ENCODE measurements around the gene RP9.
A peak's percentile ranks its signal among the peaks of the same experiment; 100 is the strongest.
"Not testable (repeated sequence)": the region's sequence is repeated elsewhere in the genome, so short reads cannot be mapped to it uniquely, and the experiment has no call there.

RP9 gene

DNA sequence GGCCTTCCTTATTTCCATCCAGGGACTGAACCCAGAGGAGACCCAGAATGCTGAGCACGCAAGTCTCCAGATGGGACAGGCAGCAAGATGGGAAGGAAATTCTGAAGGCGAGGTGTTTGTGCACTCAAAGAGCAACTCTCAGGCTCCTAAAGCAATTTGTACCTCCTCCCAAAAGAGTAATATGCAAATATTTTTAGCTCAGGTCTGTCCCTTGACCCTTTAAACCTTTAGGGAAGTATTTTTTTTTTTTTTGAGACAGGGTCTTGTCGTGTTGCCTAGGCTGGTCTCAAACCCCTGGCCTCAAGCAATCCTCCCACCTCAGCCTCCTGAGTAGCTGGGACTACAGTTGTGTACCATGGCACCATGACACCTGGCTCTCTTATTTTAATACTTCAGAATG, 8.4 kb downstream of the RP9 start:
- DNase-seq, result no peak

DNA sequence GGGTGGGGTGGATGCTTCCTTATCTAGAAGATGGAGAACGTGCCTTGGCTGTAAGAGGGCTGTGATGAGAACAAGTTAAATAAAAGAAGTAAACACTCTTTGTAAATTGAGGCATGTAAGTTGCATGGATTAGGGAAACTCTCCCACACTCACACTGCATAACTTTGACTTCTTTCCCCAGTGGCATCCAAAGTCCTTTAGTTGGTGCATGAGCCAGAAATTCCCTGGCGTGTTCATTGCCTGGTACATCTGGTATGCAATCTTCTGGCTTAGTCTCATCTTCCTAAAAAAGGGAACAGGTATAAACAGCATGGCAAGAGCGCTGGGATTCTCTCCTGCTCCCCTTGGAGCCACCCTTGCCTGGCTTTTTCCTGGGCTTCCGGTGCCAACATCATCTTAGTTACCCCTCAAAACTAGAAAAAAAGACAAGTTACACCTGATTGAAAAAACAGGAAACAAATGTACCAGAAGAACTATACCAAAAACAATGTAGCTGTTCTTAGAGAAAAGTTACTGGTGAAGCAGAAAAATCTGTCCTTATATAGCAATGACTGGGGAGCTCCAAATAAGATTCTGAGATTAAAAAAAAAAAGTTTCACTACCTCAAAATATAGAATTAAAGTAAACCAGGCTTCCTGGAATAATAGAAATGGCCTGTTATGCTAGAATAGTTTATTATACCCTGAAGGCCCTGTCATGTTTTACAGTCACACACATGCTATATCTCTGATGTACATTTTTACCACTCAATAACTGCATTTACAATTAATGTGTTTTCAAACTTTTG, 9.9 kb downstream of the RP9 start:
- no peak for DNase-seq

DNA sequence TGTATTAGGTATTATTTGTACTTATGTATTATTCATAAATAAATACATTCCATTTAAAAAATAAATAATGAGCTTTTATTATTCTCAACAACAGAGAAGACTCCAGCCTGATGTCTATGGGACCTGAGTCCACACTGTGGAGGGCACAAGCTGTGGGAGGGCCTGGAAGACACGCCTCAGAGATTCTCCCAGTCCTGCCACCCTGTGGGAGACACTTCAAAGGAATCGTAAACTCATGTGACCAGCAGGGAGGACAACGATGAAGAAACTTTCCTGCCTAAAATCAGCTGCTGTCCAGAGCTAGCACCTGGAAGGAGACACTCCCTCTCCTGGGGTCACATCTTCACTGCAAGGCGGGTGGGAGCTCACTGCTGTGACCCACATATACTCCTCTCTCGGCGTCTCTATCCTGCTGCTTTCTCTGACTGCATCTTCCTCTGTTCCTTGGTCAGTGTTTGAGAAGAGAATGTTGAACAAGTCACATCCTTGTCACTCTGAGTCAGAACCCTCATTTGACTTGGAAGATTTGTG, 14.4 kb downstream of the RP9 start:
- not testable (repeated sequence) for DNase-seq

DNA sequence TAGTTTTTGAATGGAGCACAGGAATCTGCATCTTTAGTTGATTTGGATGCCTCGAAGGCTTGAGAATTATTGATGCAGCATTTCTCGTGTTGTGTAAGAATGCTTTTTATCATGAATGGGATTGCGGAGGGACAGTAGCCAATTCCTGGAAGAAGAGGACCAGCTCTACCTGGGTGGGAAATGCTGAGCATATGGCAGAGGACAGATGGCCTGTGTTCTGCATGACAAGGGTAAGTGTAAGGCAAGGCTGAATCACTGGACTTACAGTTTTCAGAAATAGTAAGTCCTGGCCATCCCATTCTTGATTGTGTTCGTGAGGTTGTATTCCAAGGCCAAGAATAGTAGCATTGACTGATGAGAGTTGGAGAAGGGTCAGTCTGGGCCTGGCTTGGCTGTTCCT, 15.9 kb downstream of the RP9 start:
- DNase-seq, result no peak

DNA sequence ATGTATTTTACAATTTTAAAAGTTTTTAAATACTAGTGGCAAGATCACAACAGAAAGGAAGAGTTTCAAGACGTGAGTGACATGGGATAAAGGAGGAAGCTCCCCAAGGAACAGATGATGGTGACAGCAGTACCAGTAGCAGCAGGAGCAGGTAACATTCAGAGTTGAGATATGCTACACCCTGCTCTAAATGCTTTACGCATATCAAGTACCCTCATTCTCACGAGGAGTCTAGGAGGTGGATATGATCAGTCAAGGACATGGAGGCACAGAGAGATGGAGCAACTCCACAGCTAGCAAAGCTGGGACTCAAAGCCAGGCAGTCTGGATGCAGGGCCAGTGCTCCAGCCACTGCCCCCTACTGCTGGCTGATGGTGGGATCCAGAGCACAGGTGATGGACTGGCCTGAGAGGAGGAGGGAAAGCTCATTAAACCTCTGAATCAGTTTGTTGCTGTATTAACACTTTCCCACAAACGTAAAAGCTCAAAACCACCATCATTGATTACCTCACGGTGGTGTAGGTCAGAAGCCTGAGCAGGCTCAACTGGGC, 17.5 kb downstream of the RP9 start:
- DNase-seq, result no peak

DNA sequence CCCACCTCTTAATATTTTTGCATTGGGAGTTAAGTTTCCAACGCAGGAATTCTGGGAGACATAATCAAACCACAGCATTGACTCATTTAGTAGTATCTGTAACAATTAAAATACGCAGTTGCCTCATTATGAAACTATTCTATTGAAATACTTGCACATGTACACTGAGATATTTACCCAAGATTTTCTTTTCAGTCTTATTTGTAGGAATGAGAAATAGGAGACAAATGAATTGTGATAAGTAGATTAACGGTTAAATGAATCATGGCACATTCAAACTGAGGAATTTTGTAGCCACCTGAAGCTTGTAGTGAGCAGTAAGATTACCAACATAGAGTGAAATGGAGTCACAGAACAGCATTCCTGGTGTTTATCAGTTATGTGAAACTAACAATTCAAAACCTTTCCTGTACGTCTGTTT, 18.1 kb downstream of the RP9 start:
- no peak for DNase-seq

DNA sequence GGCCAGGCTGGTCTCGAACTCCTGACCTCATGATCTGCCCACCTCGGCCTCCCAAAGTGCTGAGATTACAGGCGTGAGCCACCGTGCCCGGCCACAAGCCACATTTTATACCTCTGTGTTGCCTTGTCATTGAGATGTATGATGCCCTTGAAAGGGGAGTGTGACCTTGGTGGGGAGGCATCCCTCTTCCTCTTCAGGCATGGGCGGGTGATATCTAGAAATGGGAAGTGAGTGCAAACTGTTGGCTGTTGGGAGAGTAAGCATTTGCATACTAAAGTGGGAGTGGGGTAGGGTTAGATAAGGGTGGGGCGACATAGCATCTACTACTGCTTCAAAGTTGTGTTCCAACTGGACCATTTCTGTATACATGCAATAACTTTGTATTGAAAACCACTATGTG, 20.1 kb downstream of the RP9 start:
- no peak for DNase-seq

DNA sequence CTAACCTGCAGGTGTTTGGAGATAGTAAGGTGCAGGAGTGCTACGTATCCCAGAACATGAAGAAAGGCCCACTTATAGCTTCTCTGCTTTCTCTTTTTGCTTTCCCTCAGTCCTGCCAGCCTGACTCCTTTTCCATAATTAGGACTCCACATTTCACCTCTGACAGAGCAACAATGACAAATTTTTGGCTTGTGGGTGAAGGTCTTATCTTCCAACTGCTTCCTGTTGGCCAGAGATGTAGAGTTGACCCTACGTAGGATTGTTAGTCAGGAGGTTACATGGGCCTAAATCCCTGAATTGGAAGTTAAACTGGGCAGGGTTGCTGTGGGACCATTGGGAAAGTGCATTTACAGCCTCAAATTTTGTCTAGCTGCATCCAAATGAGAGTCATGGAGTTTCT, 21.3 kb downstream of the RP9 start:
- DNase-seq, result no peak

DNA sequence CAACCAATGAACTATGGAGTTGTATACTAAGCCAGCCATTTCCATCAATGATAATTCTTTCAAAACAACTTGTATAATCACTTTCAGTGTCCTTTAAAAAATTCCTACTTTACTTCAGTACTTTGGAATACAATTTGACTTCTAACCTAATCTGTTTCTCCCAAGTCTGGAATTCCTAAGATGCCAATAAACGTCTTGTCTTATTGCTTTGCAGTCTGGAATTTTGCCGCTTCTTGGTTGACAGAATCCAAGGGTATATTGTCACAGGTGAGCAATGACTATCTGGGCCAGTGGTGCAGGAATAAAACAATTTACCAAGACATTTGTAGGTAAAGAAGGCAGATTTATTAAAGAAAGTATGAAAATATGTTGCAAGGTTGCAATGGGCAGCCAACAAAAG, 21.8 kb downstream of the RP9 start:
- DNase-seq, result no peak

DNA sequence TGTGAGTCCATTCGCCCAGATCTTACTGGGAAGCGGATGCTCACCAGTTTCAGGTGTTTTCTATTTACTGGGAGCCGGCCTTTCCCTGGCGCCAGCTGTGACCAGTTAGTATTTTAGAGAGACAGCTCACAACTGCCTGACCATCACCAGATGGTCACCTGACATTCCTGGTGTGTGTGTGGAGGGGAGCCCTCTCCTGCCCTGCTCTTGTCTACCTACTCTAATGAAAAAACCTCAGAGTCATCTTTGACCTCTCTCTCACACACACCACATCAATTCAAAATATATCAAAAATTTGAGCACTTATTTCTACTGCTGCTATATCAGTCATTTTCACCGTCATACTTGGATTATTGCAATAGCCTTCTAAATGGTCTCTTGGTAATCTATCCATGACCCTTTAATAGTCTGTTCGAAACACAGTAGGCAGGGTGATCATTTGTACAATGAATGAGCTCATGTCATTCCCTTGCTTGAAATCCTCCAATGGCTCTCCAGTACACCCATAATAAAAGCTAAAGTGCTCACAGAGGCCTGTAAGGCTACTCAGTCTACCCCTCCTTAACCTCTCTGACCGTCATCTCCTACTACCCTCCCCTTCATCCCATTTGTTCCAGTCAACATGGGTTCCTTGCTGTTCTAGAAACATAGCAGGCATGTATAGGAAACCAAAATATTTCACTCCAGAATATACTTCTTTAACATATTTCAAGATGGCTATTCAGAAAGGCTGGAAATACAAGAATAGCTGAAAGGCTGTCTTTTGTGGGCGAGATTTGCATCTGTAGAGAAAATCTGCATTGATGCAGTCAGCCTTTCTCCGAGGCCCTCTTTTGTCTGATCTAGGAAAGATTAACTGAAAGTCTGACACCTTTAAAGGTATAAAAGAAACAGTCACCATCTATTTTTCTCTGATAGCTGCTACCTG, 29.2 kb downstream of the RP9 start:
- DNase-seq, result no peak

DNA sequence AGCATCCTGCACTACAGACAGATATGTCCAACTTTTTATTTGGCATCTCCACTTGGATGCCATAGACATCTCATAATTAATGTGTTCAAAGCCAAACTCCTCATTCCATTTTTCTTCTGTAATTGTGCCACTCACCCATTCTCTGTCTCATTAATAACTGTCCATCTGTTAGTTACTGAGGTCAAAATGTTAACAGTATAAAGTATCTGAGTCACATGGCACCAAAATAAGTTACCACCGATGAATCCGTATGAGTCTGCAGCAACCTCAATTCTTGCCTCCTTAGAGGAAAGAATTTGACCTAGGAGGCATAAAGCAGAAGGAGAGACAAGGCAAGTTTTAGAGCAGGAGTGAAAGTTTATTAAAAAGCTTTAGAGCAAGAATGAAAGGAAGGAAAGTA, 30.1 kb downstream of the RP9 start:
- no peak for DNase-seq

DNA sequence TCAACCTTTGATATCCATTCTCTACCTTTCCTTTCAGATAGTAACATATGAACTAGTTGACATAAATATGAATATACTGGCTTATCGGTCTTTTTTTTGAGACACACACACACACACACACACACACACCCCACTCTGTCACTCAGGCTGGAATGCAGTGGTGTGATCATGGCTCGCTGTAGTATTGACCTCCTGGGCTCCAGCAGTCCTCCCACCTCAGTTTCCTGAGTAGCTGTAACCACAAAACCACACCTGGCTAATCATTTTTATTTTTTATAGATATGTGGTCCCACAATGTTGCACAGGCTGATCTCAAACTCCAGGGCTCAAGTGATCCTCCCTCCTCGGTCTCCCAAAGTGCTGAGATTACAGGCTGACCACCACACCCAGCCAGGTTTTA, 32.5 kb downstream of the RP9 start:
- peak; percentile 46 for DNase-seq

DNA sequence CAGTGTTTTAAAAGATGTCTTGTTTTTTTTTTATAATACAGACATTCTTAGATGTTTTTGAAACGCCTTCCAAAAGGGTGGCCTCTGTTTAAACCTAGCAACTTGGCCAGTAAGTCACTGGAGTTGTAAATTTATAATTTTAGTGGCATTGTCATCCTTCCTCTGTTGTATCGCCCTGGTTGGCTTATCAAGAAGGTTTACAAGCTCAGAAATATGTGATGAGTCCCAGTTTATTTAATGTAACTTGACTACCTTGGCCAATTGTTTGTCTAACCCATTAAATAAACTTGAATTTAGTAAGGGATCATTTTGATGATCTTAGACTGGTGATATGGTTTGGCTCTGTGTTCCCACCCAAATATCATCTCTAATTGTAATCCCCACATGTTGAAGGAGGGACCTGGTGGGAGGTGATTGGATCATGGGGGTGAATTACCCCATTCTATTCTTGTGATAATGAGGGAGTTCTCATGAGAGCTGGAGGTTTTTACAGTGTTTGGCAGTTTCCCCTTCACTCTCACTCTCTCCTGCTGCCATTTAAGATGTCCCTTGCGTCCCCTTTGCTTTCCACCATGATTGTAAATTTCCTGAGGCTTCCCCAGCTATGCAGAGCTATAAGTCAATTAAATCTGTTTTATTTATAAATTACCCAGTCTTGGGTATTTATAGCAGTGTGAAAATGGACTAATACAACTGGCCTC, 33.2 kb downstream of the RP9 start:
- no peak for DNase-seq

DNA sequence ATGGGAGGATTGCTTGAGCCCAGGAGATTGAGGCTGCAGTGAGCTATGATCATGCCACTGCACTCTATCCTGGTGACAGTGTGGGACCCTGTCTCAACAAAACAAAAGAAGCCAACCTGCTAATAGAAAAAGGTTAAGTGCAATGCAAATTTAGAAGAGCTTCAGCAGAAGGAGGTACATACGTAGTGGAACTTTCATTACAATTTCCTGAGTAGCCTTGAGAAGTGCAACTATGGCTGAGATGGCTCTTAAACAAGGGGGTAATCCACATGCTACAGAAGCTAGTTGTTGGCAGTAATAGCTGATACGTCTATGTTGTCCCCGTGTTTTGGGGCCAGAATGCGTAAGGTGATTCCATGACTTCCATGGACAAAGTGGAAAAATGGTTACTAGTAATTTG, 36.0 kb downstream of the RP9 start:
- no peak for DNase-seq

DNA sequence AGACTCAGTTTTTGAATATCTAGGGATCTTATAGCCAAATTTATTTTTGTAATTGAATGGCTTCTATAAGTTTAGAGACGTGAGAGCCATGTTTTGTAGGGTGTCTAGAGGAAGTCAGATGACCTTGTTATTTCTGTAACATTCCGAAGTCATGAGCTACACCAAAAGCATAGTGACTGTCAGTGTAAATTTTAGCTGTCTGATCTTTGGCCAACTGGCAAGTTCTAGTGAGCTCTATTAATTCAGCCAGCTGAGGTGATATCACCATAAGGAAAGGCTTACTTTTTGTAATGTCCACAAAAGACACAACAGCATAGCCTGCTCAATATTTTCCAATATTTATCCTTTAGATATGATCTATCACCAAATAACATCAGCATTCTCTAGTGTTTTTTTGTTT, 36.7 kb downstream of the RP9 start:
- no peak for DNase-seq

DNA sequence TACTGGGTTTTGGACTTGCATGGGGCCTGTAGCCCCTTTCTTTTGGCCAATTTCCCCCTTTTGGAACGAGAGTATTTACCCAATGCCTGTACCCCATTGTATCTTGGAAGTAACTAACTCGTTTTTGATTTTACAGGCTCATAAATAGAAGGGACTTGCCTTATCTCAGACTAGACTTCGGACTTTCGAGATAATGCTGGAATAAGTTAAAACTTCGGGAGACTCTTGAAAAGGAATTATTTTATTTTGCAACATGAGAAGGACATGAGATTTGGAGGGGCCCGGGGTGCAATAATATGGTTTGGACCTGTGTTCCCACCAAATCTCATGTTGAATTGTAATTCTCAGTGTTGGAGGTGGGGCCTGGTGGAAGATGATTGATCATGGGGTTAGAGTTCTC, 38.4 kb downstream of the RP9 start:
- DNase-seq, result no peak

DNA sequence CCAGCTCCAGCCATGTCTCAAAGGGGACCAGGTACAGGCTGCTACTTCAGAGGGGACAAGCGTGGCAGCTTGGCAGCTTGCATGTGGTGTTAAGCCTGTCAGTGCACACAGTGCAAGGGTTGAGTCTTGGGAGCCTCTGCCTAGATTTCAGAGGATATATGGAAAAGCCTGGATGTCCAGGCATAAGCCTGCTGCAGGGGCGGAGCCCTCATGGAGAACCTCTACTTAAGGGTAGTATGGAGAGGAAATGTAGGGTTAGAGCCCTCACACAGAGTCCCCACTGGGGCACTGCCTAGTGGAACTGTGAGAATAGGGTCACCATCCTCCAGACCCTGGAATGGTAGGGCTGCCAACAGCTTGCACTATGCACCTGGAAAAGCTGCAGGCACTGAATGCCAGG, 38.9 kb downstream of the RP9 start:
- DNase-seq, result no peak

DNA sequence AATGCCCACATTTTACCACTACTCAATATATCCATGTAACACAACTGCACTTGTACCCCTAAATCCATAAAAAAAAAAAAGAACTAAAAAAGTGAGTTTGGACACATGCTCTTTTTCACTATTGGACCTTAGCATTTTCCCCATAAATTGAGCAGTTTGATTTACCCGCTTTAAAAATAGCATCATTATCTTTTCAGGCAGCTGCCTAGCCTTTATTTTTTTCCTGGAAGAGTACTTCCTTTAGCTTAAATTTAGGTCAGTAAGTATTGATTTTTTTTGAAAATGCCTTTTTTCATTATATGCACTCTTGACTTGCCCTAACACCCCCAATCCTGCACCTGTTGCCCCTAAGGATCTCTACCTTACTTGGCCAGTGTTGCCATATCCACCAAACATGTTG, 41.3 kb downstream of the RP9 start:
- no peak for DNase-seq

DNA sequence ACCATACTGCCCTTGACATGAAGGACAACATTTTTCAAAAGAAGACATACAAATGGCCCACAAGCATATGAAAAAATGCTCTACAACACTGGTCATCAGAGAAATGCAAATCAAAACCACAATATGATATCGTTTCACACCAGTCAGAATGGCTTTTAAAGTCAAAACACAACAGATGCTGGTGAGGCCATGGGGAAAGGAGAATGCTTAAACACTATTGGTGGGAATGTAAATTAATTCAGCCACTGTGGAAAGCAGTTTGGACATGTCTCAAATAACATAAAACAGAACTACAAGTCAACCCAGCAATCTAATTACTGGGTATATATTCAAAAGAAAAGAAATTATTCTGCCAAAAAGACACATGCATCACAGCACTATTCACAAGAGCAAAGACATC, 42.4 kb downstream of the RP9 start:
- DNase-seq, result no peak

DNA sequence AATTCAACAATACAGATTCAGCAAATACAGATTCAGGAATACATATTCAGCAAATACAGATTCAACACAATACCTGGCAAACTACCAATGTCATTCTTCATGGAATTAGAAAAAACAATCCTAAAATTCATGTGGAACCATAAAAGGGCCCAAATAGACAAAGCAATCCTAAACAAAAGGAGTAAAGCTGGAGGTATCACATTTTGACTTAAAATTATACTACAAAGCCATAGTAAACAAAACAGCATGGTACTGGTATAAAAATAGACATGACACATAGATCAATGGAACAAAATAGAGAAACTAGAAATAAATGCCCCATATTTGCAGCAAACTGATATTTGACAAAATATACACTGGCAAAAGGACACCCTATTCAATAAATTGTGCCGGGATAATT, 43.2 kb downstream of the RP9 start:
- DNase-seq, result no peak

DNA sequence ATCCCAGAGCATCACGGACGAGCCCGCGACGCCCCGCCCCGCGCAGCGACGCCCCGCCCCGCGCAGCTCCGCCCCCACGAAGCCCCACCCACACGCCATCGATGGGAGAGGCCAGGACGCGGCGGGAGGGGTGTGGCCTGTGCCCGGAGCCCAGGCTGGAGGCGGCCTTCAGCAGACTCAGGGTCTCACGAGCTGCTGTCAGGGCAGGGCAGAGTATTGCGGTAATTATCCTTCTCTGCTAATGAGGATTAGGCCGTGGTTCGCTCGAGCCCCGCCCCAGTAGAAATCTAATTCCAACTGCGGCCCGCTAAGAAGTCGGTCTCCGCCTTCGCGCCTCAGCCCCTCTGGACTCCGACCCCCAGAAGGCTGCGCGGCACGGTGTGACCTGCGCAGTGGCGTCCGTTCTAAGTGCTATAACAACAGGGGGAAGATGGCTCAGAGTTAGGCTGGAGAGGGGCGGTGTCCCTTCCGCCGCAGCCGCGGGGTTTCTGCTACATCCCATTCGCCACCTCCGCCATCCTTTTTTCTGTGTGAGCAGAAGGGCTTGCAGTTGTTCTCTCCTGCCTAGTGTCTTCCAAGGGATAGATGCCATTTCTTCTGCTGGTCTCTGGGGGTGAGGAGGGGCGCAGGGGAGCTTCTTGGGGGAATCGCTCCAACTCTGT, 46.3 kb downstream of the RP9 start:
- peak; percentile 98 for DNase-seq

DNA sequence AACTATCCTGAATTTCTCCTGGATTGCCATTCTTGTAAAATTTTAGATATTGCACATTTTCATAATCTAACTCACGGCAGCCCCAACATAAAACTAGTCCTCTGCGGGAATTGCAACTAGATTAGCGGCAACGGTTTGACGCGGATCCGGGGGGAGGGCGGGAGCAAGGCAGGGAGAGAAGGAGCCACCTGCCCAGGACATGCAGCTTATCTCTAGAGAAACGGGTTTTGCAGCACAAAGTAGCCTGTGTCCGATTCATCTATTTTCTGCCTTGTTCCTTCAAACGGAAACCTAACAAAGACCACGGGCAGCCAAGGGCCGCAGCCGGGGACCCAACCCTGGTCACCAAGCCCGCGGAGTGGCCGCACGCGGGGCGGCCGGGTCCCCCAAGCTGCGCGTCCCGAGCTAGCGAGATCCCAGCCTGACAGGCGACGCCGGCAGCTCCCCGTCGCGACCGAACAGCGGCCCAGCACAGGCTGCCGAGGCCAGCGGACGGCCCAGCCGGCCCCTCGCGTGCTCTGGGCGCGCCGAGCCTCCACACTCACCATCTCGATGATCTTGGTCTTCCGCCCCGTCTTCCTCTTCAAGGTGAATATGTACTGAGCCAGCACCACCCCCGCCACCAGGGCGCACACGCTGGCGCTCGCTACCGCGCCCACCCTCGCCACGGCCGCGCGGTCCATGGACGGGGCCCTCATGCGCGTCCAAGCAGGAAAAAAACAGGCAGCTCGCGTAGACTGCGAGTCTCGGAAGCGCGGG, 47.0 kb downstream of the RP9 start, which contains the start of gene NT5C3A:
Gene NT5C3A (minus strand): TSS at position 754 of the 759 bp plus-strand sequence. CDS start 71 bp downstream, at position 683.
- DNase-seq, result peak; percentile 70
